Keratinocyte (primary cell): ENCODE data around the gene TJP2. TPM values are rescaled to one million over a fixed set of nuclear protein-coding genes. Genes with fewer than 3 reads are reported as not detected.

Experiments
- DNase-seq: peaks from one replicate; pipeline ENCODE4 v3.0.0-alpha.2; 2011; ENCODE audit warnings: low read depth, missing footprints, low spot score
- FAIRE-seq: peaks from 2 replicates; lab custom pipeline; 2011; peaks lifted over from hg19 to GRCh38; lab: Jason Lieb, UNC
- H2AFZ ChIP-seq: 2 replicates; pipeline ENCODE4 v1.6.0; 2012; ENCODE audit warnings: low read length, control low read depth, inconsistent platforms; ENCODE audit not compliant: control insufficient read depth
- H3K27ac ChIP-seq: 2 replicates; pipeline ENCODE4 v1.5.1; 2011; ENCODE audit warnings: low read length; ENCODE audit not compliant: control insufficient read depth, insufficient read depth
- H3K27me3 ChIP-seq: 3 replicates; pipeline ENCODE4 v1.6.0; 2011; ENCODE audit warnings: low read length; ENCODE audit not compliant: control insufficient read depth, insufficient read depth; ENCODE audit errors: extremely low read depth
- H3K36me3 ChIP-seq, 2 experiments: 2 replicates in 1 of 2; 3 replicates in 1 of 2; pipeline ENCODE4 v1.5.1; 2011; ENCODE audit warnings: low read length in 2 of 2, mild to moderate bottlenecking in 1 of 2; ENCODE audit not compliant: control insufficient read depth in 2 of 2, insufficient read depth in 2 of 2; ENCODE audit errors: extremely low read depth in 1 of 2
- H3K4me1 ChIP-seq: 3 replicates; pipeline ENCODE4 v1.5.1; 2011; ENCODE audit warnings: low read length; ENCODE audit not compliant: control insufficient read depth, insufficient read depth; ENCODE audit errors: extremely low read depth
- H3K4me2 ChIP-seq: 3 replicates; pipeline ENCODE4 v1.6.0; 2011; ENCODE audit warnings: low read depth, low read length; ENCODE audit not compliant: control insufficient read depth, insufficient read depth; ENCODE audit errors: extremely low read depth
- H3K4me3 ChIP-seq, 3 experiments: fragments of 200-600 bp in 1 of 3; sonication (generic) in 1 of 3; 2 replicates in 2 of 3; 3 replicates in 1 of 3; pipeline ENCODE4 v1.5.1; 2011 to 2016; ENCODE audit warnings: low read length in 3 of 3, mild to moderate bottlenecking in 3 of 3, control low read depth in 2 of 3, inconsistent platforms in 1 of 3, low read depth in 1 of 3, mixed read lengths in 1 of 3, mixed run types in 1 of 3, moderate library complexity in 1 of 3; ENCODE audit not compliant: control insufficient read depth in 2 of 3, insufficient read depth in 2 of 3; ENCODE audit errors: extremely low read depth in 1 of 3
- H3K79me2 ChIP-seq: 2 replicates; pipeline ENCODE4 v1.6.0; 2012; ENCODE audit warnings: low read length; ENCODE audit not compliant: control insufficient read depth, insufficient read depth
- H3K9ac ChIP-seq: 3 replicates; pipeline ENCODE4 v1.6.0; 2011; ENCODE audit warnings: low read length; ENCODE audit not compliant: control insufficient read depth, insufficient read depth; ENCODE audit errors: extremely low read depth
- H3K9me1 ChIP-seq: 3 replicates; pipeline ENCODE4 v1.6.0; 2011; ENCODE audit warnings: low read length; ENCODE audit not compliant: control insufficient read depth, insufficient read depth; ENCODE audit errors: extremely low read depth
- H3K9me3 ChIP-seq: 2 replicates; pipeline ENCODE4 v1.5.1; 2012; ENCODE audit warnings: low read depth, low read length; ENCODE audit not compliant: control insufficient read depth
- H4K20me1 ChIP-seq: 3 replicates; pipeline ENCODE4 v1.6.0; 2011; ENCODE audit warnings: low read length; ENCODE audit not compliant: control insufficient read depth, insufficient read depth; ENCODE audit errors: extremely low read depth
- EZH2 ChIP-seq: IDR thresholded peaks from one replicate; pipeline ENCODE4 v1.6.1; 2012; ENCODE audit warnings: inconsistent platforms, mild to moderate bottlenecking, low read length, moderate library complexity
- dilution Hi-C: fragments of 300-500 bp; cut with MboI; formaldehyde crosslinking; loops from one replicate; pipeline ENCODE4 v1.7.0; 2020; ENCODE audit warnings: low sequenced_read_pairs; ENCODE audit not compliant: extremely low pct_ligation_motif_present
- polyA plus RNA-seq, 5 experiments: library from polyadenylated mRNA; depleted of rRNA in 3 of 5; stranded (reverse) in 3 of 5; stranded (forward) in 1 of 5; unstranded in 1 of 5; fragments of >200 nt; gene quantifications; 1 replicate in 1 of 5; 2 replicates in 3 of 5; 3 replicates in 1 of 5; pipeline versions ENCODE4 v1.2.1 to v1.2.3, GENCODE V29; 2011 to 2012; ENCODE audit warnings: missing spikeins in 2 of 5, low read depth in 1 of 5, low replicate concordance in 1 of 5
- TF ChIP-seq, protein P1 (sequence below), 3 experiments: IDR thresholded peaks in 1 of 3; conservative IDR thresholded peaks in 1 of 3; optimal IDR thresholded peaks in 1 of 3; 2 replicates in 2 of 3; 3 replicates in 1 of 3; pipeline versions ENCODE3 to v1.5.1; 2011; ENCODE audit warnings: low read length in 3 of 3, mild to moderate bottlenecking in 3 of 3, moderate library complexity in 2 of 3, control low read depth in 1 of 3, inconsistent platforms in 1 of 3; ENCODE audit not compliant: insufficient read depth in 2 of 3; ENCODE audit errors: extremely low read depth in 1 of 3

The TJP2 gene
- polyA plus RNA-seq, 1 donor (not counting 4 experiments of a cell fraction or from before 2014, with no cell fraction given) = 74.8 TPM

DNA sequence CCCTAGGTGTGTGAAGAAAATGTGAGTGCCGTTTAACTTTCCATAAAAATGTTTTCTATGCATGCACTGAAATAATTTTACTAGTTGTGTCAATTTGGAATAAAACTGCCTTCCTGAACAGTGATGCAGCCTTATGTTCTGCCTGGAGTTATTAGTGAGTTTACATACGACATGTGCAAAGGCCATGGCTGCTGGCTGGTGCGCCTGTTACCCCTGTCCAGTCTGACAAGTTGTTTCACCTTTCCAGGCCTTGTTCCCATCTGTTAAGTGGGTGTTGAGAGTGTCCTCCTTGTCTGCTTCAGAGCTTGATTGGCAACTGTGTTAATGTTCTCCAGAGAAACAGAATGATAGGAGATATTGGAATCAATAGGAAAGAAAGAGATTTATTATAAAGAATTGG is 60.6 kb downstream of the TJP2 start:
- H3K79me2 ChIP-seq = no peaks in the 10 kb centered on the region
- DNase-seq (no peak), FAIRE-seq (no peak)
- H3K9me1 ChIP-seq = no peaks in the 10 kb centered on the region
- H2AFZ ChIP-seq = no peak overlapping the region
- no peaks in the 10 kb centered on the region for H3K9me3 ChIP-seq
- H3K9ac ChIP-seq = no peak overlapping the region
- peaks cover 20 to 48% of the 10 kb centered on the region in 2 experiments for H3K36me3 ChIP-seq
- no peaks in the 10 kb centered on the region for H4K20me1 ChIP-seq
- TF ChIP-seq, protein P1, sequence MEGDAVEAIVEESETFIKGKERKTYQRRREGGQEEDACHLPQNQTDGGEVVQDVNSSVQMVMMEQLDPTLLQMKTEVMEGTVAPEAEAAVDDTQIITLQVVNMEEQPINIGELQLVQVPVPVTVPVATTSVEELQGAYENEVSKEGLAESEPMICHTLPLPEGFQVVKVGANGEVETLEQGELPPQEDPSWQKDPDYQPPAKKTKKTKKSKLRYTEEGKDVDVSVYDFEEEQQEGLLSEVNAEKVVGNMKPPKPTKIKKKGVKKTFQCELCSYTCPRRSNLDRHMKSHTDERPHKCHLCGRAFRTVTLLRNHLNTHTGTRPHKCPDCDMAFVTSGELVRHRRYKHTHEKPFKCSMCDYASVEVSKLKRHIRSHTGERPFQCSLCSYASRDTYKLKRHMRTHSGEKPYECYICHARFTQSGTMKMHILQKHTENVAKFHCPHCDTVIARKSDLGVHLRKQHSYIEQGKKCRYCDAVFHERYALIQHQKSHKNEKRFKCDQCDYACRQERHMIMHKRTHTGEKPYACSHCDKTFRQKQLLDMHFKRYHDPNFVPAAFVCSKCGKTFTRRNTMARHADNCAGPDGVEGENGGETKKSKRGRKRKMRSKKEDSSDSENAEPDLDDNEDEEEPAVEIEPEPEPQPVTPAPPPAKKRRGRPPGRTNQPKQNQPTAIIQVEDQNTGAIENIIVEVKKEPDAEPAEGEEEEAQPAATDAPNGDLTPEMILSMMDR (optimal IDR thresholded peaks at IDR 0.05 in 1 of 3, IDR thresholded peaks at IDR 0.05 in 1 of 3, conservative IDR thresholded peaks at IDR 0.05 in 1 of 3; ENCODE audit: extremely low read depth in 1 of 3, insufficient read depth in 2 of 3, low read length in 3 of 3) = no peak
- TF ChIP-seq EZH2 = no peak
- dilution Hi-C loops = no loop called here
- H3K4me3 ChIP-seq = no peak overlapping the region
- H3K4me2 ChIP-seq = no peak overlapping the region
- no peaks in the 10 kb centered on the region for H3K4me1 ChIP-seq
- no peaks in the 10 kb centered on the region for H3K27me3 ChIP-seq
- H3K27ac ChIP-seq = no peak overlapping the region

DNA sequence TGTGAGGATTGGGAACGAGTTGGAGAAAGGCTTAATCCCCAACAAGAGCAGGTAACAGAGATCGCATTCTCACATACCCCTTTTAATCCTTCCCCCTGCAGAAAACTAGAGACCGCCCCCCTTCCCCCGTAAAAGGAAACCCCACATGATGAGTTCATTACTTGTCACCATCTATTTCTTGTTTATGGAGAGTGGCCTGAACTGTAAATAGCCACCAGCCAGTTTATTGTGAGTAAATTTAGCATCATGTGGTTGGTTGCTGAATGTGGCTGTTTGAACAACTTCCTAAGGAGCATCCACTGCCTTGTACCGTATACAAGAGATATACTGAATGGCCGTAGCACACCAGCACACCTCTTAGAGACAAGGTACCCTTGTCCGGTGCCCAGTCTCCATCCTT is 62.1 kb downstream of the TJP2 start:
- Histone ChIP-seq H3K4me2 (no peak overlapping the region), H3K27ac (no peak overlapping the region), H3K9me1 (no peaks in the 10 kb centered on the region), H3K4me1 (no peaks in the 10 kb centered on the region), H3K9ac (no peak overlapping the region), H3K9me3 (no peaks in the 10 kb centered on the region), H4K20me1 (no peaks in the 10 kb centered on the region), H3K79me2 (no peaks in the 10 kb centered on the region), H2AFZ (no peak overlapping the region), H3K36me3 (peaks cover 21 to 35% of the 10 kb centered on the region in 2 experiments), H3K27me3 (no peaks in the 10 kb centered on the region), H3K4me3 (no peak overlapping the region)
- dilution Hi-C loops = no loop called here
- FAIRE-seq (no peak), DNase-seq (no peak)
- no peak for TF ChIP-seq EZH2
- TF ChIP-seq, protein P1 (optimal IDR thresholded peaks at IDR 0.05 in 1 of 3, IDR thresholded peaks at IDR 0.05 in 1 of 3, conservative IDR thresholded peaks at IDR 0.05 in 1 of 3; ENCODE audit: extremely low read depth in 1 of 3, insufficient read depth in 2 of 3, low read length in 3 of 3) = no peak
